Islet of Langerhans (tissue), 1 donor: ENCODE results near the gene CRLF2.
"Not testable (repeated sequence)": the region's sequence is repeated elsewhere in the genome, so short reads cannot be mapped to it uniquely, and the experiment has no call there.

Experiments
- FAIRE-seq: peaks from one replicate; lab custom pipeline; 2011; peaks lifted over from hg19 to GRCh38; lab: Jason Lieb, UNC

Gene CRLF2

DNA sequence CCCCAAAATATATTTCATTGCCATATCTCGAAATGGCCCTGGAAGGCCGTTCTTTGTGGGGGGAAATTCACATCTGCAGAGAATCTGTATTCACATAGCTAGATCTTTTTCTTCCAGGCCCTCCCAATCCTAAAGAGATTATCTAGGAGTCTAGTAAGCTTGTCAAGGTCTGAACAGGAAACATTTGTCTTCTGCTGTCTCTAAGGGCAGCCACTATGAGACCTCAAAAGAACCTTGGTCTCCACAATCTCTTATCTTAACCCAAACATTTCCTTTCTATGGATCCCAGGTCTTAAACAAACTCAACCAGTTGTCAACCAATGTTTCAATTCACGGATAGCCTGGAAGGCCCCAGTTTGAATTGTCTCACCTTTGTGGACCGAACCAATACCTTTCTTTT lies 45.0 kb downstream of the CRLF2 start:
- FAIRE-seq: no peak

DNA sequence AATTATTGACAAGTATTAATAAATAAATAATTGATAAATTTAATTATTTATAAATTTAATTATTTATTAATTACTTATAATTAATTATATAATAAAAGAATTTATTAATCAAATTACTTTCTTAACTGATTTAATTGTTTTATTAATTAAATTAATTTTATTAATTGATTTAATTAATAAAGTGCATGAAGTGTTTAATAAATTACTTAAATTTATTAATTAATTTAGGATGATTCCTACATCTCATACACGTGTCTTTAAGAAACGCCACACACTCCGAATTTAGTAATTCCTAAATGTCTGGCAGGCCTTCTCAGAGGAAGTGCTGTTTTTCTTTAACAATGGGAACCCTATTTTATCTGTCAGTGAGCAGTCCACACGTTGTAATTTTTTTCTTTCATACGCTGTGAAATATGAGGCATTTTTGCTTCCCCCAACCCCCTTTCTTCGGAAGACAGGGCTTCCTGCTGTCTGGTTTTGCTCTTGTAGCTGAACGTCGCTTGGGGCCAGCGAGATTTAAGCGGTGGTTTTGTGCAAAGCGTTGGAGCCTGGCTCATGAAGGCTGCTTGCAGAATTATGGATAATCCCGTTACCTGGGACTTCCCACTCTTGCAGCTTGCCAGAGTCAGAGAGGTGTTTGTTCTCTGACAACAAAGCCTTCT lies 46.8 kb downstream of the CRLF2 start:
- no peak for FAIRE-seq

- FAIRE-seq: no peak
Measured at GRCh38 chrX:1164322-1165288, 47.8 kb downstream of the CRLF2 start.

DNA sequence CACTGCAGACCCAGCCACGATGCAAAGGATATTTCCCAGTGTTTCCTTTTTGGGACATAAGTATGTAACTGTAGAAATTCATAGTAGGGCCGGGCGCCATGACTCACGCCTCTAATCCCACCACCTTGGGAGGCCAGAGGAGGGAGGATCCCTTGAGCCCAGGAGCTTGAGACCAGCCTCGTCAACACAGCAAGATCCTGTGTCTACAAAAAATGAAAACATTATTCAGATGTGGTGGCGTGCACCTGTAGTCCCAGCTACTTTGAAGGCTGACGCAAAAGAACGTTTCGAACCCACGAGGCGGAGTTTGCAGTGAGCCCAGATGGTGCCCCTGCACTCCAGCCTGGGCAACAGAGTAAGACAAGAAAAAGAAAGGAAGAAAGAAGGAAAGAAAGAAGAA lies 49.2 kb downstream of the CRLF2 start:
- FAIRE-seq: no peak

GRCh38 chrX:1162119-1162916 lies 50.1 kb downstream of the CRLF2 start:
- no peak for FAIRE-seq

- FAIRE-seq: peak; percentile 77
Measured at GRCh38 chrX:1159548-1159947, 52.9 kb downstream of the CRLF2 start.

- not testable (repeated sequence) for FAIRE-seq
Measured at GRCh38 chrX:1156681-1157455, 55.6 kb downstream of the CRLF2 start.

DNA sequence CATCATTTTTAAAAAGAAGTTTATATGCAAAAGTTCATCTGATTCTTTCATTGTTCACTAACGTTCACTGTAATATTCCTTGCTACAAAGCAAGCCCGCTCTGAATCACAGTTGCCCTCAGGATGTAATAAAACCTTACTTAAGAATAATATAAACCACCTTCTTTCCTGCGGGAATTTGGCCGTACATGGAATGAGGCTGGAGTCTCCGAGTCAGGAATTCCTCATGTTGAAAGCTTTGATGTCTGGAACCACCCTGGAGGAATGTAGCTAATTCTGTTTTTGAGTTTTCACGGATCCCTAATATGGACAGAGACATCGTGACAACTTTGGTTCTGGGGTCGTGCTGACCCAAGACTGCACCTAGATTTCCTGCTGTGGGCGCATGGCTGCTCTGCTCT lies 58.5 kb downstream of the CRLF2 start:
- FAIRE-seq: no peak

GRCh38 chrX:1152090-1152489 lies 60.4 kb downstream of the CRLF2 start:
- no peak for FAIRE-seq

GRCh38 chrX:1151378-1152077 lies 60.9 kb downstream of the CRLF2 start:
- FAIRE-seq: no peak

GRCh38 chrX:1150569-1151347 lies 61.7 kb downstream of the CRLF2 start:
- FAIRE-seq: no peak

DNA sequence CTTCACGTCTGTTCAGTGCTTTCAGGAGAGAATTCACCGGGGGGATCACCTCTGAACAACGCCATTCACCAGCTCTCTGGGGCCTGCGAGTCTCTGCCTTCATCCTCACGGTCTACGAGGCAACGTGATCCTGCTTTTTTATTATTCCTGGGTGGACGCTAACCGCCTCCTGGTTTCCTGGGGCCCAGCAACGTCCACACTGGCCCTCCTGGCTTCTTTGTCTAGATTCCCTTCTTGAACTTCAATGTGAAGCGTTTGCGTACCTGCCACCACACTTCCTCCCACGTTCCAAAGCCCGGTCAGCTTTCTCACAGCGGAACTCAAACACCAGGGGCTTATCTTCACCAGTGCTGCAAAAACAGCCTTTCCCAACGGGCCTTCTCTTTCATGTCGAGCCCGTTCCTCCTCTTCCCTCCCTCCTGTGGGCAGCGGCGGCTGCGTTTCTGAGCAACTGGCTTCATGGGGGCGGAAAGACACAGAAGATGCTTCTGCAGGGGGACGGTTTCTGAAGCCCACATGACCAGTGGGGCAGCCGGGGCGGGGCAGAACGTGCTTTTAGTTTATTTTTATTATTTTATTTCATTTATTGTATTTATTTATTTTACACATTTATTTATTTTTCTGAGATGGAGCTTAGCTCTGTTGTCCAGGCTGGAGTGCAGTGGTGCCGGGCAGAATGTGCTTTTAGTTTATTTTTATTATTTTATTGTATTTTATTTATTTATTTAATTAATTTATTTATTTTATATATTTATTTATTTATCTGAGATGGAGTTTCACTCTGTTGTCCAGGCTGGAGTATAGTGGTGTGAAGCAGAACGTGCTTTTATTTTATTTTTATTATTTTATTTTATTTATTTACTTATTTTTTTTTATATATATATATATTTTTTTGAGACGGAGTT lies 64.6 kb downstream of the CRLF2 start:
- FAIRE-seq: no peak

DNA sequence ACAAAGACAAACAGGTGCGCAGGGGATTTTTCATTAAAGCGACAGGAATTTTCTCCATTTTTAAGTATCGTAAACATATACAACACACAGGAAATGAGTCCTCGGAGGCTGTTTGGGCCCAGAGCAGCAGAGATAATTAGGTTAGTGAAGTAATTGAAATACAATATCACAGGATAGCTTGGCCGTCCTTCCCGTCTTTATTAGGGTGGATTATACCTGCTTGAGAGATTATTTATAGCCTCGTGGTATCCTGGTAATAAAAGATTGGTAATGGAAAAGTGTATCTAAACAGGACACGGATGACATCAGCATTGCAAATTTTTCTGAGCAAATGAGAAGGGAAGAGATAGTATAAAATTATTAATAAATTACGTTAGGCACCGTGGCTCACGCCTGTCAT lies 68.2 kb downstream of the CRLF2 start:
- no peak for FAIRE-seq
